Fibroblast of skin of back (primary cell): ENCODE results near the gene NRF1. TPM values are rescaled to one million over a fixed set of nuclear protein-coding genes. Genes with fewer than 3 reads are reported as not detected.
A peak's percentile ranks its signal among the peaks of the same experiment; 100 is the strongest.
"Not testable (repeated sequence)": the region's sequence is repeated elsewhere in the genome, so short reads cannot be mapped to it uniquely, and the experiment has no call there.

Experiments
- DNase-seq: peaks from one replicate; pipeline ENCODE4 v3.0.0-alpha.2; 2013
- polyA plus RNA-seq, 2 experiments: library from polyadenylated mRNA; unstranded; fragments of 120-200 nt; gene quantifications; one replicate each; pipeline ENCODE4 v1.2.1, GENCODE V29; 2013; ENCODE audit not compliant: insufficient read length in 2 of 2

The NRF1 gene
- 12.2 TPM for polyA plus RNA-seq (2013, experiment 1 of 2; ENCODE audit: insufficient read length)
- 7.0 TPM for polyA plus RNA-seq (2013, experiment 2 of 2; ENCODE audit: insufficient read length)

DNA sequence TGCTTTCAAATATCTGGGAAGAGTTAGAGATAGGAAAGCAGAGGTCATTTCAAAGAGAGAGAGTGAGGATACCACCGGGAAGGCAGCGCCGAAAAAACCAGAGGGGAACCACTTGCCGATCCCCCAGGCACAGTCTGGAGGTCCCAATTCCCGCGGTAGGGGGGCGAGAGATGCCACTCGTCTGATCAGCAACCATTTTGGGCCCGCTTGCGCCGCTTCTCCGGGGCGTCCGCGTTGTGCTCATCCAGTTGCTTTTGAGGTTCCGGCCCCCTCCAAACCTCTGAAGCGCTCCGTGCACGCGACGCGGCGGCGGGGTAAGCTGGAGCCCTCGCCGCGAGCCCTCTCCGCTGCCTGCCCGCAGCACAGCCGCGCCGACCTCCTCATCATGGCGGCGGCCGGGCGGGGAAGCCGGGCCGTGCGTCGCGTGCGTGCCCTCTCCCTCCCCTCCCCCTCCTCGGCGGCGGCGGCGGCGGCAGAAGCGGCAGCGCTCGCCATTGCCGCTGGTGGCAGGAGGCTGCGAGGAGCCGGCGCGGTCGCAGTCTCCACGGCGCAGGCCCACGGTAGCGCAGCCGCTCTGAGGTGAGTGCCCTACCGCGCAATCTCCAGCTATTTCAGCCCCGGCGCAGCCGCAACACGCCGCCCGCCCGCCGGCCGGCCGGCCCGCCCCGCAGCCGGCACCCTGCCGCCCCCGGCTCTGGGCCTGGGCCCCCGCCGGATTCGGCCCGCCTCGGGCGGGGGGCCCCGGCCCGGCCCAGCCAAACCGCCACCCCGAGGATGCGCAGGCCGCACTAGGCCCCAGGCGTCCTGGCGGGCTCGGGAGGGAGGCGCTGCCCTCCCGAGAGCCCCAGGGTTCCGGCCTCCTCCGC lies at the start of gene NRF1:
Gene NRF1 (plus strand): TSS at position 475 of the 866 bp plus-strand sequence. CDS start 45,632 bp downstream, outside the sequence.
- peak; percentile 89 for DNase-seq

DNA sequence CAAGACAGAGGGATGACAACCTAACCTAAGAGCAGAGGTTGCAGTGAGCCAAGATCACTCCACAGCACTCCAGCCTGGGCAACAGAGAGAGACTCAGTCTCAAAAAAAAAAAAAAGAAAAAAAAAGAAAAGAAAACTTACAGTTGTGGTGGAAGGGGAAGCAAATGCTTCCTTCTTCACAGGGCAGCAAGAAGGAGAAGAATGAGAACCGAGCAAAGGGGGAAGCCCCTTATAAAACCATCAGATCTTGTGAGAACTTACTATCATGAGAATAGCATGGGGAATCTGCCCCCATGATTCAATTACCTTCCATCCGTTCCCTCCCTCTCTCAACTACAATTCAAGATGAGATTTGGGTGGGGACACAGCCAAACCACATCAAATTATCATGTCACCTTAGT lies 45.2 kb upstream of the NRF1 start:
- not testable (repeated sequence) for DNase-seq

DNA sequence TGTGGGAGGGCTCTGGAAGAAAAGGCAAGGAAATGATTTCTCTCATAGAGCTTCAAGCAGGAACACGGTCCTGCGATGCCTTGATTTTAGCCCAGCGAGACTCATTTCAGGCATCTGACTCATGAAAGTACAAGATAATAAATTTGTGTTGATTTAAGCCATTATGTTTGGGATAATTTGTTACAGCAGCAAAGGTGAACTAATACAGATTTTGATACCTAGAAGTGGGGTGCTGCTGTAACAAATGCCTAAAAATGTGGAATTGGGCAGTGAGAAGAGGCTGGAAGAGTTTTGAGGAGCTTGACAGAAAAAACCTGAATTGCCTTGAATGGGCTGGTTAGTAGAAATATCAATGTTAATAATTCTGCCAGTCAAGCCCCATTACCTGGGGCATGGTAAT lies 44.1 kb upstream of the NRF1 start:
- DNase-seq = no peak

DNA sequence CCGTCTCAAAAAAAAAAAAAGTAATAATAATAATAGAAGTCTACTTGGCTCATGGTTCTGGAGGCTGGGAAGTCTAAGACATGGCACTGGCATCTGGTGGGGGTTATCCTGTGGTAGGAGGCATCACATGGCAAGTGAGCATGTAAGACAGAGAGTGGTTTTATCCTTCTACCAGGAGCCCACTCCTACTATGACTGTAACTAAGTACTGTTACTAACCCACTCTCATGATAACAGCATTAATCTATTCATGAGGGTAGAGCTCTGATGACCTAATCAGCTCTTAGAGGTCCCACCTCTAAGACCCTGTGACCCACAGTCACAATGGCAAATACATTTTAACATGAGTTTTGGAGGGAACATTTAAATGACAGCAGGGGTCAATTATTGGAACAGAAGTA lies 43.3 kb upstream of the NRF1 start:
- no peak for DNase-seq

DNA sequence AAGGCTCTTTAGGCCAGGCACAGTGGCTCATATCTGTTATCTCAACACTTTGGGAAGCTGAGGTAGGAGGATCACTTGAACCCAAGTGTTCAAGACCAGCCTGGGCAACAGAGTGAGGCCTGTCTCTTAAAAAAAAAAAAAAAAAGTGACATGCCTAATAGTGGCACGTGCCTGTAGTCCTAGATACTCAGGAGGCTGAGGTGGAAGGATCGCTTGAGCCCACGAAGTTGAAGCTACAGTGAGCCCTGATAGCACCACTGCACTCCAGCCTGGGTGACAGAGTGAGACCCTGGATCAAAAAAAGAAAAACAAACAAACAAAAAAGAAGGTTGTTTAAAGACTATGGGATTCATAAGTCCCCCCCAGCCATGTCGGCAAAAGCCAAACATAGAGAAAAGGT lies 42.2 kb upstream of the NRF1 start:
- DNase-seq = no peak

DNA sequence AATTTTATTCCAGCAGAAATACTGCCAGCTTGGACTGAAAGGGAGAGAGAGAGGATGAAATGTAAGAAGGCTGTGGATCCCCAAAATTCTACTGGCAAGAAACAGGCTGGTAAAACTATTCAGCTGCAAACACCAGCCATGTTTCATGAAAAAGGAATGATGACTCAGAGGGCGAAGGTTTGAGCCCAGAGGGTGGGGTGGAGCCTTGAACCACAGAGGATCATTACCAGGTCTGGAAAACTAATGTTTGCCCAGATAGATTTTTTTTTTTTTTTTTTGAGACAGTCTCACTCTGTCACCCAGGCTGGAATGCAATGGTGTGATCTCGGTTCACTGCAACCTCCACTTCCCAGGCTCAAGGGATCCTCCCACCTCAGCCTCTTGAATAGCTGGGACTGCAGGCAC lies 41.7 kb upstream of the NRF1 start:
- DNase-seq = peak; percentile 94

DNA sequence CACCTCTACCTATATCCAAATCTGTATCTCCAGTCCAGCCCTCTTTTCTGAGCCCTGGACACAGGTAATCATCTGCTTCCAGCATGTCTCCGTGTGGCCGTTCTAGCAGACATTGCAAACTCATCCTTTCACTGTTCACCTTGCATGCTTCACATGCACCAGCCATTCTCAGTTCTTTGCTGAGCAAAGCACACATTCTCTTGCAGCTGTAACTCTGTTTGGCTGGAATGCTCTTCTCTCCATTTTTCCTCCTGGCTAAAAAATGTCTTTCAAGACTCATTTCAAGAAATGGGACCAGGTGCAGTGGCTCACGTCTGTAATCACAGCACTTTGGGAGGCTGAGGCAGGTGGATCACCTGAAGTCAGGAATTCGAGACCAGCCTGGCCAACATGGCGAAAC lies 40.3 kb upstream of the NRF1 start:
- DNase-seq = no peak

DNA sequence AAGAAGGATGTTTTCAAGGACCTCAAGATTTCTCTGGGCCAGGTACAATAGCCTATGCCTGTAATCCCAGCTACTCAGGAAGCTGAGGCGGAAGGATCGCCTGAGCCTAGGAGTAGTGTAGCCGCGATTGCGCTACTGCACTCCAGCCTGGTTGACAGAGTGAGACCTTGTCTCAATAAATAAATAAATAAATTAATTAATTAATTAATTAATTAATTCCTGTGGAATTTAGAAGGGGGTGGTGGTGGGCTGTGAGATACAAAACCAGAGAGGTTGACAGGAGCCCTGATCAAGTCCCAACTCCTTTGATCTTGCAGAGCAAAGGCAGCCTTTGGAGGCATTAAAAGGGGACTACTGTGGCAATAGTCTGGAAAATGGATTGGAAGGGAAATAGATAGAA lies 39.3 kb upstream of the NRF1 start:
- DNase-seq = no peak

DNA sequence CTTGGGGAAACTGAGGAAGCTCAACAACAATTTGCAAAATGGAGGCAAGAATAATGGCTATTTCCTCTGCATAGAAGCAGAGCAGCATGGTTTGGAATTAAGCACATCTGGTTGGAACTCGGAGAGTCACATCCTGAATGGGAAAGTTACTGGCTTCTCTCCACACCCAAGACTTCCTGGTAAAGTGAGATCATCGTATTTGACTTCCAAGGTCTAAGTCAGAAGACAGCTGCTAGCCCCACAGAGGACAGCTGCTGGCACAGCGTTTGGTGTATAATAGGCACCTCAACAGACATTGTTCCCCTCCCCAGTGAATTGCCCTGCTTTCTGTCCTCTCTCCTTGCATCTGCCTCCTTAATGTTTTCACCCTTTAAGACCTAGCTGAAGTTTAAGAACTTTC lies 37.0 kb upstream of the NRF1 start:
- DNase-seq = peak; percentile 66

DNA sequence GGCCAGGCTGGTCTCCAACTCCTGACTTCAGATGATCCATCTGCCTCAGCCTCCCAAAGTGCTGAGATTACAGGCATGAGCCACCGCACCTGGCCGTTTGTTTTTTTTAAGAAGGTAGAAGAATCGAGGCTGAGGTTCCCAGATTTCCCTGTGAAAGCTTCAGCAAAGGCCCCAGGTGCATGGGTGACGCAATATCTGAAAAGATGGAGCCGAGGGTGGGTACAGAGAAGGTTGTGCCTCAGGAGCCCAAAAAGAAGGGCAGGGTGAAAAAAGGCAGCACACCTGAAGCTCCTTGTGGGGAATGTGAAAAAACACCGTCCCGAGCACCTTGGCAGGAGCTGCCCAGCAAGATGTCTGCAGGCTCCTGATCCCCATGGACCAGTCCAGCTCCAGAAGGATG lies 35.8 kb upstream of the NRF1 start:
- no peak for DNase-seq

DNA sequence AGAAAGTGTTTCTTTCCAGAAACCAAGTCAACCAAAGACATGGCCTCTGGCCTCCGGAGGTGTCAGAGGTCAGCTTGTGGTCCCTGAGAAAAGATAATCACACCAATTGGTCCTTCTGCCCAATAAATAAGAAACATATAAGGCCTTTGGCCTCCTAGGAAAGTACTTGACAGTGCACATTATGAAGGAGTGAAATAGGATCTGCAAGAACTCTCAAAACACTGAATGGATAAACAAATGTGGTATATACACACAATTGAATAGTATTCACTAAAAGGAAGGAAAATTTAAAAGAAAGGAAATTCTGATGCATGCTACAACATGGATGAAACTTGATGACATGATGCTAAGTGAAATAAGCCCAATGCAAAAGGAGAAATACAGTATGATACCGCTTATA lies 35.4 kb upstream of the NRF1 start:
- DNase-seq = no peak

DNA sequence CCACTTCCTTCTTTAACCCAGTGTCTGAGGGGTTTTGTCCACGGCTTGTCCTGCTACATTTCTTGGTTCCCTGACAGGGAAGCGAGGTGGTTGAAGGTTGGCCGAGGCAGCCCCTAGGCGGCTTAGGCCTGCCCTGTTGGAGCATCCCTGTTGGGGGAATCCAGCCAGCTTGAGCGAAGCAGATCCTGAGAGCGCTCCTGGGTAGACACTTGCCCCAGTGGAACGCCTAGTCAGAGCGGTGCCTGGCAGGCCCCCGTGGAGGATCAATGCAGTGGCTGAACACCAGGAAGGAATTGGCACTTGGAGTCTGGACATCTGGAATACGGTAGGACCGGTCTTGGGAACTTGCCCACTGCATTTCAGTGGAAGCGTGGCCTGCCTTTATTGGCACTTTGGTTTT lies 32.7 kb upstream of the NRF1 start:
- no peak for DNase-seq

DNA sequence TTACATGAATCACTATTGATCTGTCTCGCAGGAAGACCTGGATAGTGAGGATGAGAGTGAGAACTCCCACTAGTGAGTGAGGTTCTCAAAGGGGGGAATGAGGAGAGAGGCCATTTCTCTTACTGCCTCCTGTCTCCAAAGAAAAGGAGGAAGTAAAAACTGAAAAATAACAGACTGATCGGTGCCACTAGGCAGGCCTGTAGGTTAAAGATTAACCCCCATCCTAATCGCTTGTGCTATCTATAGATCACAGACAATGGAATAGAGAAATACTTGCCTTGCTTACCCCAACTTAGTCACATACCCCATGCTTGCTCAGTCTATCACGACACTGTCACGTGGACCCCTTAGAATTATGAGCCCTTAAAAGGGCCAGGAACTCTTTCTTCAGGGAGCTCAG lies 25.3 kb upstream of the NRF1 start:
- DNase-seq = not testable (repeated sequence)

DNA sequence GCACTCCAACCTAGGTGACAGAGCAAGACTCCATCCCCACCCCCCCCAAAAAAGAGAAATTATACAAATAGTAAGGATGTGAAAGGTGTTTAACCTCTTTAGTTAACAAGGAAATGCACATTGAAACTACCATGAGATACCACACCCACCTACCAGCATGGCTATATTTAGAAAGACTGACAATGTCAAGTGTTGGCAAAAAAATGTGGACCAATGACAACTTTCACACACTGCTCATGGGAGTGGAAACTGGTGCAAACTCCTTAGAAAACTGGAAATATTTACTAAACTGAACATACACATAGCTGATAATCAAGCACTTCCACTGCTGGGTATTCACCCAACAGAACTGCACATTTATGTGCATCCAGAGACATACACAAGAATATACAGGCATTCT lies 23.3 kb upstream of the NRF1 start:
- DNase-seq = no peak

DNA sequence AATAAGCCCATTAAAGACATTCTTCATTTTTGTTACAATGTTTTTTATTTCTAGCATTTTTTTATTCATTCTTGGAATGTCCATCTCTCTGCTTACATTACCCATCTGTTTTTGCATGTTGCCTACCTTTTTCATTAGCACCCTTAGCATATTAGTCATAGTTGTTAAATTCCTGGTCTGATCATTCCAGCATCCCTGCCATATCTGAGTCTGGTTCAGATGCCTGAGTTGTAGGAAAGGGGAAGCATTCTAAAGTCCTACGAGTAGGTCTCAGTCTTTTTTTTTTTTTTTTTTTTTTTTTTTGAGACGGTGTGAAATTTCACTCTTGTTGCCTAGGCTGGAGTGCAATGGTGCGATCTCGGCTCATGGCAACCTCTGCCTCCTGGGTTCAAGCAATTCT lies 19.7 kb upstream of the NRF1 start:
- no peak for DNase-seq

DNA sequence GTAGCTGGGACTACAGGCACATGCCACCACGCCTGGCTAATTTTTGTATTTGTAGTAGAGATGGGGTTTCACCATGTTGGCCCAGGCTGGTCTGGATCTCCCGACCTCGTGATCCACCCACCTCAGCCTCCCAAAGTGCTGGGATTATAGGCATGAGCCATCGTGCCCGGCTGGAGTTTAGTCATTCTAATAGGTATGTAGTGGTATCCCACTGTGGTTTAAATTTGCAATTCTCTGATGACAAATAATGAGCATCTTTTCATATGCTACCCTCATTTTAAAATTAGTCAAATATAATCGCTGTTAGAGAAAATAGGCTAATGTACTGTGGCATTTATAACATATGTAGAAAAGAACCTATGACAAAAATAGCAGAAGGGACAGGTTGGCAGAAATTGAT lies 15.1 kb upstream of the NRF1 start:
- DNase-seq = not testable (repeated sequence)

DNA sequence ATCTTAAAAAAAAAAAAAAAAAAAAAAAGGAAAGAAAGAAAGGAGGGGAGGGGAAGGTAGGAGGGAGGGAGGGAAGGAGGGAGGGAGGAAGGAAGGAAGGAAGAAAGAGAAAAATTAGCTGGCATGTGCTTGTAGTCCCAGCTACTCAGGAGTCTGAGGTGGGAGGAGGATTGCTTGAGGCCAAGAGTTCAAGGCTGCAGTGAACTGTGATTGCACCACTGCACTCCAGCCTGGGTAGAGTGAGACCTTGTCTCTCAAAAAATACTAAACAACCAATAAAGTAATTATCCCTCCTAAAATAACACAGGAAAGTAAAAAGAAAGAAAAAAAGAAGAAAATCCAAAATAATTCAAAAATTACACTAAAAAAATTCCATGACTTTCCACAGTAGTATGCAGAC lies 13.8 kb upstream of the NRF1 start:
- DNase-seq = no peak

DNA sequence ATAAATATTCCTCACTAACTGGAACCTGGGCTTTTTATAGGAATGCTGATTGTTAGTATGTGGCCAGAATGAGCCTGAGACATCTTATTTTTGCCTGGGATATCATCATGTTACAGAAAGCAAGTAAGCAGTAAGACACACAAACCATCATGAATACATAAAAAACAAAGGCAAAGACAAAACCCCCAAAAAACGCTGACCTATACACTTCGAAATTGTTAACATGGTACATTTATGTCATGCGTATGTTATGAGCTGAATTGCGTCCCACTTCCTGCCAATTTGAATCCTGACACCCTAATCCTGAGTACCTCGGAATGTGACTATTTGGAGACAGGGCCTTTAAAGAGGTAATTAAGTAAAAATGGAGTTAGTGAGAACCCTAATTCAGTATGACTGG lies 12.3 kb upstream of the NRF1 start:
- no peak for DNase-seq

DNA sequence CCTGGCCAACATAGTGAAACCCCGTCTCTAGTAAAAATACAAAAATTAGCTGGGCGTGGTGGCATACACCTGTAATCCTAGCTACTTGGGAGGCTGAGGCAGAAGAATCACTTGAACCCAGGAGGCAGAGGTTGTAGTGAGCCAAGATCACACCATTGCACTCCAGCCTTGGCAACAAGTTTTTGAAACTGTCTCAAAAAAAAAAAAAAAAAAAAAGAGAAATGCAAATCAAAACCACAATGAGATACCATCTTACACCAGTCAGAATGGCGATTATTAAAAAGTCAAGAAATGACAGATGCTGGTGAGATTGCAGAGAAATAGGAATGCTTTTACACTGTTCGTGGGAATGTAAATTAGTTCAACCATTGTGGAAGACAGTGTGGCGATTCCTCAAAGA lies 7.9 kb upstream of the NRF1 start:
- DNase-seq = not testable (repeated sequence)

DNA sequence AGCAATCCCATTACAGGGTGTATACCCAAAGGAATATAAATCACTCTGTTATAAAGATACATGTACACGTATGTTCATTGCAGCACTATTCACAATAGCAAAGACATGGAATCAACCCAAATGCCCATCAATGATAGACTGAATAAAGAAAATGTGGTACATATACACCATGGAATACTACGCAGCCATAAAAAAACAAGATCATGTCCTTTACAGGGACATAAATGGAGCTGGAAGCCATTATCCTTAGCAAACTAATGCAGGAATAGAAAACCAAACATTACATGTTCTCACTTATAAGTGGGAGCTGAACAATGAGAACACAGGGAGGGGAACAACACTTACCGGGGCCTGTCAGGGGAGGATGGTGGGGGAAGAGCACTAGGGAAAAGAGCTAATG lies 7.5 kb upstream of the NRF1 start:
- not testable (repeated sequence) for DNase-seq

DNA sequence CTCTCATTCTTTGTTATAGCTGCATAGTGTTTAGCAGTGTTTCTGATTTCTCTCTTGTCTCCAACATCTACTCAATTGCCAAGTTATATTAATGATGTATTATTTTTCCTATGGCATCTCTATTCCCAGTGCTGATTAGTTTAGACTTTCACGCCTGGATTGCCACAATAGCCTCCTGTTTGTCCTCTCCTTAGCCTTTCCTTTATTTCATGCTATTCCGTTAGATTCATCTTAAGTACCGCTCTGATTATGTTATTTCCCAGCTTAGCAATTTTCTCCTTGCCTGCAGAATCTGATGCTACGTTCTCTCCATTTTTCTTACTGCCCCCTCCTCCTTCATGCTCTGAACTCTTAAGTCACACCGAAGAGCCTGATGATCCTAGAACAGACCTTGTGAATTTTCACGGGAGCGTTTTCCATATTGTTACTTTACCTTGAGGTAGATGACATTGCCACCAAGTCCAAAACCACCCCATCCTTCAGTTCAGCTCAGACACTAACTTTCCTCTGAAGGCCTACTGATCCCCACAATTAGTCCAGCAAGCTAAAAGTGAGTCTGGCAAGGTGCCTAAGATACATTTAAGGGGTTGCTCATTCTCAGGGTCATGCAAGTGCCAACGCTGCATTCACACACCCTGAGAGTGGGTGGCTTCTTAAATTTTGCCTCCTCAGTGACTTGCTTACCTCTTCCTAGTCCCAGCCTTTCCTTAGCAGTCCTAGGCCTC lies 6.6 kb upstream of the NRF1 start:
- DNase-seq = no peak

DNA sequence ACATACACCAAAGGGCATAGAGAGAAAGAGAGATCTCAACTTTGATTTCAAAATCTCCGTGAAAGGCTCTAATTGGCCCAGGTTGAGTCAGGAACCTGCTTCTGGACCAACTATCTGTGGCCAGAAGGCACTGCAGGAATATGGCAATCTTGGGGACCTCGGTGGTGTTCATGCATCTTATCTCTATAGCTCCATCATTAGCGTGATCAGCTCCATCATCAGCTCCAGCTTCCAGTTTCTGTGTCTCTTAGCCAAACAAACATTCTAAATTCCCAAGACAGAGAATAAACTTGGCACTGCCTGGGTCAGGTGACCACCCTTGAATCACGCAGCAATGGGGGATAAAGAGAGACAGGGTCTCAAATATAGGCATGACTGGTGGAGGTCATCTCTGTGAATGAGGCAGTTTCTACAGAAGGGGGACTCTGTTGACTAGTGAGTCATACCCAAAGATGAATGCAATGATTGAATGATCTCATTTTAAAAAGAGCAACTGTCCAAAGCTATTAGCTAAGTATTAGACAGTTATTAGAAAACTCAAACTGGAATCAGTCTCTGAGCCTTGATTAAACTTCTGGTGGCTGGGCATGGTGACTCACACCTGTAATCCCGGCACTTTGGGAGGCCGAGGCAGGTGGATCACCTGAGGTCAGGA lies 5.4 kb upstream of the NRF1 start:
- DNase-seq = no peak

DNA sequence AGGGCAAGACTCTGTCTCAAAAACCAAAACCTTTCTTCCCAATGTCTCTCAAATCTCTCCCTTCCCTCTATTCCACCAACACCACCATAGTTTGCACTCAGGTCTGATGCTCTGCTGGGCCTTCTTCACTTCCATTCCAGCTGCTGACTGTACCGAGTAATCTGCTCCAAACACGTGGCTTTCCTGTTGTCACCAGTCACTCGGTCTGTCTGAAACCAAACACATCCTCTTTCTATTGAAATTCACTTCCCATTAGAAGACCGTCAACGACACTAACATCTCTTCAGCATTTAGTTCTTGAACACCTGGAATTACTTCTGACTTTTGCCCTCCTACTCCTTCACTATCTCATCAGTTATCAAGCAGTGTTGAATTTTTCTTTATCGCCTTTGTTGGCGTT lies 4.7 kb upstream of the NRF1 start:
- DNase-seq = no peak
